HG03354 (cell line): ENCODE measurements around the gene NHS.

Experiments
- ATAC-seq: cut with Tn5 transposase; IDR thresholded peaks from one replicate; pipeline ENCODE4 v1.9.1; 2021; ENCODE audit warnings: mild to moderate bottlenecking; ENCODE audit not compliant: unreplicated experiment, poor library complexity, severe bottlenecking

The NHS gene

GRCh38 chrX:17635231-17635630 is 260.2 kb downstream of the NHS start:
- ATAC-seq = no peak

- ATAC-seq = no peak
Observed at GRCh38 chrX:17637235-17637634, 262.2 kb downstream of the NHS start.

- no peak for ATAC-seq
Observed at GRCh38 chrX:17638731-17639130, 263.7 kb downstream of the NHS start.

GRCh38 chrX:17642891-17643290 is 267.9 kb downstream of the NHS start:
- ATAC-seq = no peak

GRCh38 chrX:17643528-17643927 is 268.5 kb downstream of the NHS start:
- ATAC-seq = no peak

GRCh38 chrX:17644001-17644400 is 269.0 kb downstream of the NHS start:
- ATAC-seq = no peak

GRCh38 chrX:17654116-17654515 is 279.1 kb downstream of the NHS start:
- no peak for ATAC-seq

- ATAC-seq = no peak
Observed at GRCh38 chrX:17655211-17656034, 280.4 kb downstream of the NHS start.

- no peak for ATAC-seq
Observed at GRCh38 chrX:17656035-17656418, 281.0 kb downstream of the NHS start.

GRCh38 chrX:17656556-17656955 is 281.6 kb downstream of the NHS start:
- no peak for ATAC-seq

GRCh38 chrX:17662391-17662790 is 287.4 kb downstream of the NHS start:
- ATAC-seq = no peak

- ATAC-seq = no peak
Observed at GRCh38 chrX:17668929-17669328, 293.9 kb downstream of the NHS start.

GRCh38 chrX:17669458-17669857 is 294.5 kb downstream of the NHS start:
- no peak for ATAC-seq

- no peak for ATAC-seq
Observed at GRCh38 chrX:17669891-17670290, 294.9 kb downstream of the NHS start.

- no peak for ATAC-seq
Observed at GRCh38 chrX:17670874-17671273, 295.9 kb downstream of the NHS start.

- no peak for ATAC-seq
Observed at GRCh38 chrX:17674601-17675000, 299.6 kb downstream of the NHS start.

- no peak for ATAC-seq
Observed at GRCh38 chrX:17679261-17679660, 304.3 kb downstream of the NHS start.

- ATAC-seq = no peak
Observed at GRCh38 chrX:17679820-17680219, 304.8 kb downstream of the NHS start.

- ATAC-seq = no peak
Observed at GRCh38 chrX:17680732-17681413, 305.9 kb downstream of the NHS start.

GRCh38 chrX:17682259-17682658 is 307.3 kb downstream of the NHS start:
- ATAC-seq = no peak

- no peak for ATAC-seq
Observed at GRCh38 chrX:17685026-17685425, 310.0 kb downstream of the NHS start.
